Smooth muscle cell (in vitro differentiated cells): Measurements from ENCODE around the gene PPME1. TPM values are rescaled to one million over a fixed set of nuclear protein-coding genes. Genes with fewer than 3 reads are reported as not detected.

Experiments
- DNase-seq: peaks from one replicate; lab custom pipeline; 2025; ENCODE audit not compliant: unreplicated experiment; lab: John Stamatoyannopoulos, UW
- H2AFZ ChIP-seq: fragments of 200-600 bp; sonication (generic); 2 replicates; pipeline ENCODE4 v1.6.0; 2016; ENCODE audit warnings: antibody characterized with exemption, low read depth, mild to moderate bottlenecking
- H3F3A ChIP-seq: fragments of 200-600 bp; sonication (generic); 2 replicates; pipeline ENCODE4 v1.6.0; 2017; ENCODE audit warnings: antibody characterized with exemption, low read depth
- H3K27ac ChIP-seq: fragments of 200-600 bp; sonication (generic); 2 replicates; pipeline ENCODE4 v1.5.1; 2016; ENCODE audit warnings: low read depth, mild to moderate bottlenecking
- H3K27me3 ChIP-seq: fragments of 200-600 bp; sonication (generic); 2 replicates; pipeline ENCODE4 v1.6.1; 2016; ENCODE audit warnings: low read depth, mild to moderate bottlenecking
- H3K36me3 ChIP-seq: fragments of 200-600 bp; sonication (generic); 2 replicates; pipeline ENCODE4 v1.5.1; 2016; ENCODE audit warnings: low read depth
- H3K4me1 ChIP-seq: fragments of 200-600 bp; sonication (generic); 2 replicates; pipeline ENCODE4 v1.5.1; 2016; ENCODE audit warnings: low read depth
- H3K4me2 ChIP-seq: fragments of 200-600 bp; sonication (generic); 2 replicates; pipeline ENCODE4 v1.6.0; 2016; ENCODE audit warnings: mild to moderate bottlenecking
- H3K4me3 ChIP-seq: fragments of 200-600 bp; sonication (generic); 2 replicates; pipeline ENCODE4 v1.5.1; 2016; ENCODE audit warnings: mild to moderate bottlenecking
- H3K79me2 ChIP-seq: fragments of 200-600 bp; sonication (generic); 2 replicates; pipeline ENCODE4 v1.6.0; 2016; ENCODE audit warnings: low read depth, mild to moderate bottlenecking
- H3K9ac ChIP-seq: fragments of 200-600 bp; sonication (generic); 2 replicates; pipeline ENCODE4 v1.6.0; 2016; ENCODE audit warnings: low read depth
- H3K9me3 ChIP-seq: fragments of 200-600 bp; sonication (generic); replicated peaks from 2 replicates; pipeline ENCODE4 v1.5.1; 2016; ENCODE audit warnings: low read depth
- H4K20me1 ChIP-seq: fragments of 200-600 bp; sonication (generic); 2 replicates; pipeline ENCODE4 v1.6.0; 2016; ENCODE audit warnings: low read depth
- WGBS: methylation state at CpG from one replicate; pipeline ENCODE4 v1.1.7; 2016; ENCODE audit warnings: low lambda C conversion rate; 5-methylcytosine and 5-hydroxymethylcytosine counted together
- polyA plus RNA-seq: library from polyadenylated mRNA; unstranded; fragments of >200 nt; fragmentation: Nextera tagmentation; extraction: Ambion mirVana; gene quantifications from 2 replicates; pipeline ENCODE4 v1.2.1, GENCODE V29; 2016
- total RNA-seq: library from RNA; depleted of rRNA; stranded (reverse); fragments of >200 nt; gene quantifications from 2 replicates; pipeline ENCODE4 v1.2.3, GENCODE V29; 2014
- TF ChIP-seq, protein P1 (sequence below): fragments of 200-600 bp; sonication (generic); IDR thresholded peaks from 2 replicates; pipeline ENCODE4 v1.5.1; 2017; ENCODE audit warnings: borderline replicate concordance, mild to moderate bottlenecking, antibody characterized with exemption; ENCODE audit not compliant: insufficient read depth, poor library complexity, severe bottlenecking

PPME1 gene
- total and polyA plus RNA-seq, 2 experiments from 2014 or later = 67.1 to 69.1 TPM

GRCh38 chr11:74288161-74288560 is 117.1 kb downstream of the PPME1 start:
- Histone ChIP-seq H3K27ac (peak overlapping the region; percentile 66), H3K4me2 (peak overlapping the region; percentile 27), H3F3A (no peaks in the 10 kb centered on the region), H3K9ac (no peak overlapping the region), H3K4me1 (no peaks in the 10 kb centered on the region), H3K9me3 (no peaks in the 10 kb centered on the region), H3K27me3 (no peaks in the 10 kb centered on the region), H4K20me1 (no peaks in the 10 kb centered on the region), H3K79me2 (no peaks in the 10 kb centered on the region), H2AFZ (no peak overlapping the region), H3K4me3 (no peak overlapping the region), H3K36me3 (no peaks in the 10 kb centered on the region)
- TF ChIP-seq, protein P1, sequence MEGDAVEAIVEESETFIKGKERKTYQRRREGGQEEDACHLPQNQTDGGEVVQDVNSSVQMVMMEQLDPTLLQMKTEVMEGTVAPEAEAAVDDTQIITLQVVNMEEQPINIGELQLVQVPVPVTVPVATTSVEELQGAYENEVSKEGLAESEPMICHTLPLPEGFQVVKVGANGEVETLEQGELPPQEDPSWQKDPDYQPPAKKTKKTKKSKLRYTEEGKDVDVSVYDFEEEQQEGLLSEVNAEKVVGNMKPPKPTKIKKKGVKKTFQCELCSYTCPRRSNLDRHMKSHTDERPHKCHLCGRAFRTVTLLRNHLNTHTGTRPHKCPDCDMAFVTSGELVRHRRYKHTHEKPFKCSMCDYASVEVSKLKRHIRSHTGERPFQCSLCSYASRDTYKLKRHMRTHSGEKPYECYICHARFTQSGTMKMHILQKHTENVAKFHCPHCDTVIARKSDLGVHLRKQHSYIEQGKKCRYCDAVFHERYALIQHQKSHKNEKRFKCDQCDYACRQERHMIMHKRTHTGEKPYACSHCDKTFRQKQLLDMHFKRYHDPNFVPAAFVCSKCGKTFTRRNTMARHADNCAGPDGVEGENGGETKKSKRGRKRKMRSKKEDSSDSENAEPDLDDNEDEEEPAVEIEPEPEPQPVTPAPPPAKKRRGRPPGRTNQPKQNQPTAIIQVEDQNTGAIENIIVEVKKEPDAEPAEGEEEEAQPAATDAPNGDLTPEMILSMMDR = no peak
- 0% methylated on average over 1 of the region's 1 CpG for WGBS
- no peak for DNase-seq

DNA sequence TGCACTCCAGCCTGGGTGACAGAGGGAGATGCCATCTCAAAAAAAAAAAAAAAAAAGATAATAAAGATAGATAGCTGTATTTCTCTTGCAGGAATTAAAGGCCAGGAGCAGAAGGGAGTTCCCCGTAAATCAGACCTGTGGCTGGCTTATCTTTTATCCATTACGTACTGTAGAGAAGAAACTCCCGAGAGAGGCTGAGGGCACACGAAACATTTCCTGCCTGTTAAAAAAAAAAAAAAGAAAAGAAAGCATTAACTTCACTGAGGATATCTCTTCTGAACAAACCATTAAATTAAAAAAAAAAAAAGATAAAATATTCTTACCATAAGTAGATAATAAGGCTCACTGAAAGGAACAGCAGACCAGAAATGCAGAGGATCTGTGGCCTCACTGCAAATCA is 117.8 kb downstream of the PPME1 start:
- H2AFZ ChIP-seq = no peak overlapping the region
- H3K9ac ChIP-seq = no peak overlapping the region
- H3K27ac ChIP-seq = peak overlapping the region; percentile 66
- H3K27me3 ChIP-seq = no peaks in the 10 kb centered on the region
- TF ChIP-seq, protein P1 = no peak
- H3K79me2 ChIP-seq = no peaks in the 10 kb centered on the region
- H3K4me1 ChIP-seq = no peaks in the 10 kb centered on the region
- H3K9me3 ChIP-seq = no peaks in the 10 kb centered on the region
- no peak overlapping the region for H3K4me3 ChIP-seq
- H3F3A ChIP-seq = no peaks in the 10 kb centered on the region
- 50% methylated on average over 4 of the region's 4 CpGs for WGBS
- no peak for DNase-seq
- peak overlapping the region; percentile 27 for H3K4me2 ChIP-seq
- H4K20me1 ChIP-seq = no peaks in the 10 kb centered on the region
- no peaks in the 10 kb centered on the region for H3K36me3 ChIP-seq

DNA sequence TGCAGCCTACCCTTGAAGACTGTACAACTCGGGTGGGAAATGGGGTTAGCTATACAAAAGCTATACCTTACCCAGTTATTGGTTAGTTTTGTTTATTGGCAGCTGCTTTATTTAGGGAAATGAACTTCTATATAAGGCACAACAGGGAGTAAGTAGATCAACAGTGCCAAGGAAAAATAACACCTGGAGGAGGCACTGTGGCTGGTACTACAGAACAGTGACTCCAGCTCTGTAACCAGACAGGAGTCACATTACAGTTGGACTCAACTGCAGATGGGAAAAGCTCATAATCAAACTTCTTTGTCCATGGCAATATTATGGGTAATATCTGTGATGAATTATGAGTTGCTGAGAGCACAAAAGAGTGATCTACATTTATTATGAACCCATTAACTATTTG is 126.4 kb downstream of the PPME1 start:
- Histone ChIP-seq H3K9ac (no peak overlapping the region), H3K4me3 (no peak overlapping the region), H3K36me3 (no peaks in the 10 kb centered on the region), H3K9me3 (no peaks in the 10 kb centered on the region), H3K4me2 (no peak overlapping the region), H2AFZ (no peak overlapping the region), H3K27me3 (no peaks in the 10 kb centered on the region), H3F3A (no peaks in the 10 kb centered on the region), H3K79me2 (no peaks in the 10 kb centered on the region), H3K4me1 (no peaks in the 10 kb centered on the region), H4K20me1 (no peaks in the 10 kb centered on the region), H3K27ac (no peak overlapping the region)
- WGBS = 100% methylated on average over 1 of the region's 1 CpG
- TF ChIP-seq, protein P1 = no peak
- no peak for DNase-seq

GRCh38 chr11:74299015-74299414 is 127.9 kb downstream of the PPME1 start:
- Histone ChIP-seq H3K27me3 (no peaks in the 10 kb centered on the region), H4K20me1 (no peaks in the 10 kb centered on the region), H3K9ac (no peak overlapping the region), H3K27ac (no peak overlapping the region), H3K79me2 (no peaks in the 10 kb centered on the region), H3K4me3 (no peak overlapping the region), H3F3A (no peaks in the 10 kb centered on the region), H3K4me2 (no peak overlapping the region), H3K4me1 (no peaks in the 10 kb centered on the region), H3K36me3 (no peaks in the 10 kb centered on the region), H2AFZ (no peak overlapping the region), H3K9me3 (no peaks in the 10 kb centered on the region)
- DNase-seq = no peak
- TF ChIP-seq, protein P1 = no peak
- WGBS = 57% methylated on average over 3 of the region's 3 CpGs
